ENCODE measurements around the gene UBC.

Gene UBC

DNA sequence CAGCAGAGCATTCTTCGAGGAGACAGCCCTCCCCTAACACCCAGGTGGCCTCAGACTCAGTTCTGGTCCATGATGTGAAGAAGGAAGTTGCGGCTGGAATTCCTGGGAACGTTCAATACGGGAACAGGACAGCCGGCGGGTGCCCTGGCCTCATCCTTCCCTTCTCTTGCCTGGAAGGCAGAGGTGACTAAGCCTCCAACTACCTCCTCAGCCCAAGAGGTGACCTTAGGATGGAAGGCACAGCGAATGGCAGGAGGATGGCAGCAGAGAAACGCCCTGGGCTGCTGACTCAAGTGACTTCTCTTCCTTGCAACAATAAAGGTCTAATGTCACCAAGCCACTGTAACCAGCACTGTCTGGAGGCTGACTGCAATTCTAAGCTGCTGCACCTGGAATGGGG, 38.4 kb upstream of the UBC start:
- DNase-seq (ENCODE audit: low read depth), result no peak
- TF ChIP-seq CTCF (conservative IDR thresholded peaks at IDR 0.05; ENCODE audit: low read depth, low read length), result no peak
- H3K4me3 ChIP-seq (ENCODE audit: low read length), result no peak overlapping the region

- H3K4me3 ChIP-seq (ENCODE audit: low read length), result no peak overlapping the region
- DNase-seq (ENCODE audit: low read depth), result no peak
- TF ChIP-seq CTCF (conservative IDR thresholded peaks at IDR 0.05; ENCODE audit: low read depth, low read length), result no peak
These were observed 37.8 kb upstream of the UBC start for GRCh38 chr12:124952295-124952694.

DNA sequence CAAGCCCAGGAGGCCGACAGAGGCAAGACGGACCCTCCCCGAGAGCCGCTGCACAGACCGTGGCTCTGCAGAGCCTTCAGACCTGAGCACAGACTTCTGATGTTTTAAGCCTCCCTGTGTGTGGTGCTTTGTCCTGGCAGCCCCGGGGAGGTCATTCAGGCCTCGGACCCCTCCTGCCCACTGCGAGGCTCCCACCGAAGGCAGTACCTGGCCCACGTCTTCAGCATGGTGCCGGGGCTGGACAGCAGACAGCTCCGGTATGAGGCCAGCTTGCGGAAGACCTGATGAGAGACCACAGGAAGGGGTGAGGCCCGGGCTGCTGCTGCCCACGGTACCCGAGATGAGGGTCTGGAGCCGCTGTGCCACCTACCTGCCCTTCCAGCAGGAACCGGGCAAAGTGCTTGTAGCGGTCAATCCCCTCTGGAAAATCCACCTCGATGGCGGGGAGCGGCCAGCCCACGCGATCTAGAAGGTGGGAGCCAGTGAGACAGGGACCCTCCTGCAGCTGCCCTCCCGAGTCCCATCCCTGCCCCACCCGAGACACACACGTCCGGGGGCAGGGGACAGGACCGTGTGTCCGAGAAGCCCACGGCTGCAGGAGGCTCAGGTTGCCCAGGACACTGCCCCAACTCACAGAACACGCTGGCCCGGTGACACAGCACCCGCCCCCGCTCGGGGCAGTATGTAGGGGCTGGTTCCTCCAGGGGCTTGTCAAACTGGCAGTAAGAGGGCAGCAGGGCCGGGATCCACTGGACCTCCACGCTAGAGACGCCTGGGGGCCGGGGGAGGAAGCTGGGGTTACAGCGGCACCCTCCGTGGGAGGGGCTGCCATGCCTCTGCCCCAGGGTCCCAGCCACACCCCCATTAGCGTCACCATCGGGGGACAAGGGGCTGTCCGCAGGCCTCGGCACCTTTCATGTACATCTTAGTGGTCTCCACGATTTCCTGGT, 35.6 kb upstream of the UBC start:
- no peak for TF ChIP-seq CTCF (conservative IDR thresholded peaks at IDR 0.05; ENCODE audit: low read depth, low read length)
- H3K4me3 ChIP-seq (ENCODE audit: low read length), result no peak overlapping the region
- DNase-seq (ENCODE audit: low read depth), result no peak

- H3K4me3 ChIP-seq (ENCODE audit: low read length), result no peak overlapping the region
- no peak for DNase-seq (ENCODE audit: low read depth)
- no peak for TF ChIP-seq CTCF (conservative IDR thresholded peaks at IDR 0.05; ENCODE audit: low read depth, low read length)
These were observed 34.6 kb upstream of the UBC start for GRCh38 chr12:124949066-124949465.

- no peak for TF ChIP-seq CTCF (conservative IDR thresholded peaks at IDR 0.05; ENCODE audit: low read depth, low read length)
- DNase-seq (ENCODE audit: low read depth), result no peak
- no peak overlapping the region for H3K4me3 ChIP-seq (ENCODE audit: low read length)
These were observed 33.3 kb upstream of the UBC start for GRCh38 chr12:124947561-124948398.

GRCh38 chr12:124947013-124947412, 32.6 kb upstream of the UBC start:
- no peak for TF ChIP-seq CTCF (conservative IDR thresholded peaks at IDR 0.05; ENCODE audit: low read depth, low read length)
- H3K4me3 ChIP-seq (ENCODE audit: low read length), result no peak overlapping the region
- DNase-seq (ENCODE audit: low read depth), result no peak
